Pancreas (tissue), 10 donors: ENCODE measurements around the gene USP13. TPM values are rescaled to one million over a fixed set of nuclear protein-coding genes. Genes with fewer than 3 reads are reported as not detected.
"Not testable (repeated sequence)": the region's sequence is repeated elsewhere in the genome, so short reads cannot be mapped to it uniquely, and the experiment has no call there.

Source experiments
- ATAC-seq, 4 donors: fragments of 200-7000 bp; cut with Tn5 transposase; one replicate each; pipeline versions ENCODE4 v1.8.0 to v1.9.1; 2020; ENCODE audit warnings: mild to moderate bottlenecking in 4 of 4, moderate library complexity in 4 of 4
- DNase-seq, 6 donors: peaks; one replicate each; pipeline ENCODE4 v3.0.0-alpha.2; 2020
- FAIRE-seq: peaks from 2 replicates; lab custom pipeline; 2012; peaks lifted over from hg19 to GRCh38; lab: Jason Lieb, UNC
- H3K27ac ChIP-seq, 4 donors: fragments of 200-600 bp; sonication (generic); 1 replicate in 3 of 4; 2 replicates in 1 of 4; pipeline versions ENCODE4 v1.5.0 to v1.8.0; 2020
- H3K27me3 ChIP-seq, 4 donors: fragments of 200-600 bp; one replicate each; pipeline ENCODE4 v1.8.0; 2021
- H3K36me3 ChIP-seq, 3 donors: fragments of 200-600 bp; sonication (generic) in 1 of 3; one replicate each; pipeline versions ENCODE4 v1.5.0 to v1.8.0; 2020 to 2021
- H3K4me1 ChIP-seq, 3 donors: fragments of 200-600 bp; one replicate each; pipeline ENCODE4 v1.8.0; 2021
- H3K4me3 ChIP-seq, 4 donors: fragments of 200-600 bp; sonication (generic) in 2 of 4; one replicate each; pipeline versions ENCODE4 v1.5.0 to v1.8.0; 2020 to 2021
- H3K9me3 ChIP-seq, 4 donors: fragments of 200-600 bp; one replicate each; pipeline ENCODE4 v1.8.0; 2021
- WGBS, 2 donors: extraction: QIAGEN DNeasy Blood & Tissue Kit; methylation state at CpG; one replicate each; pipeline ENCODE4 v1.1.7; 2013; 5-methylcytosine and 5-hydroxymethylcytosine counted together
- intact Hi-C, 3 donors: fragments of 100-400 bp; cut with DNase I; formaldehyde crosslinking; loops; one replicate each; pipeline versions ENCODE4 v1.11.1 to v1.14.2; 2022
- polyA plus RNA-seq, 2 donors: library from polyadenylated mRNA; stranded (reverse); fragments of 200-250 nt; gene quantifications; one replicate each; pipeline ENCODE4 v1.2.3, GENCODE V29; 2013
- total RNA-seq, 6 donors: library from RNA; stranded (reverse); fragmentation: NEBNext Ultra II Directional in 4 of 6; extraction: Animal tissue kit (Norgen Biotek cat#: 25700) in 4 of 6; gene quantifications; one replicate each; pipeline versions ENCODE4 v1.2.1 to v1.2.4, GENCODE V29; 2021 to 2023
- TF ChIP-seq, protein P1 (sequence below), 4 donors: fragments of 200-600 bp; sonication (generic) in 3 of 4; IDR thresholded peaks; one replicate each; pipeline versions ENCODE4 v1.5.0 to v1.8.0; 2021; ENCODE audit warnings: antibody characterized with exemption in 4 of 4
- donor health status: healthy with polysubstance abuse.
- donor health status: DM: no; HTN: no; CAD: no; lungs with moderate emphysema.
- donor health status: DM: no; HTN: no; CAD: no.
- donor health status: control.
- donor health status: control.
- donor health status: Bipolar disorder and iron deficiency.
- donor health status: DM: yes; HTN: yes; CAD: no.
- donor health status: DM: no; HTN: no; CAD: no.
- donor health status: DM: no; HTN: no; CAD: no.
- donor health status: DM: yes; HTN: yes; CAD: no.

The USP13 gene
- total and polyA plus RNA-seq, 8 donors = 1.1 to 6.1 (median 4.8) TPM

DNA sequence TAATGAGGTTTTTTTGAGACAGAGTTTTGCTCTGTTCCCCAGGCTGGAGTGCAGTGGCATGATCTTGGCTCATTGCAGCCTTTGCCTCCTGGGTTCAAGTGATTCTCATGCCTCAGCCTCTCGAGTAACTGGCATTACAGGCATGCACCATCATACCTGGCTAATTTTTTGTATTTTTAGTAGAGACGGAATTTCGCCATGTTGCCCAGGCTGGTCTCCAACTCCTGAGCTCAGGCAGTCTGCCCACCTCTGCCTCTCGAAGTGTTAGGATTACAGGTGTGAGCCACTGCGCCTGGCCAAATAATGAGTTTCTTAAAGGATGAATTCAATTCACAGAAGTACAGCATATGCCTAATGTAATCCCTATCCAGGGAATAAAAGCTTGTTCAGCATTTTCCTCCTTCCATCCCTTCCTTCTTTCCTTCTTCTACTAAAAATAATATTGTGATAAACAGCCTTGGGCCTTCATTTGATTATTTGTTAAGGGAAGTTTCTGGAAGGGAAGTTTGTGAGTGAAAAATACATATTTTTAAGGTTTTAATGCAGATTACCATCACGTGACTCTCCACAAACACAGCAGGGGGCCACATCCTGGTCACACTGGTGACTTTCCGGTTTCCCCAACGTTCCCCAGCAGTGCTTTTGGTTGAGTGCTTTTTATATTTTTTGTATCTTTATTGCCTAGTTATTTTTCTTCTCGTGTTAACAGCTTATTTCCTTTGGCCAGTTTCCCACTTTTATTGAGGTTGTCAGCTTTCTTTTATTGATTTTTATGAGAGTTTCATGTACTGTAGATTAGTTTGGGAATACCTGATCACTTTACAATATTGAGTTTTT lies 116.8 kb downstream of the USP13 start:
- peak overlapping the region in 1 of 4 donors; percentile 19 for H3K27ac ChIP-seq
- TF ChIP-seq, protein P1, sequence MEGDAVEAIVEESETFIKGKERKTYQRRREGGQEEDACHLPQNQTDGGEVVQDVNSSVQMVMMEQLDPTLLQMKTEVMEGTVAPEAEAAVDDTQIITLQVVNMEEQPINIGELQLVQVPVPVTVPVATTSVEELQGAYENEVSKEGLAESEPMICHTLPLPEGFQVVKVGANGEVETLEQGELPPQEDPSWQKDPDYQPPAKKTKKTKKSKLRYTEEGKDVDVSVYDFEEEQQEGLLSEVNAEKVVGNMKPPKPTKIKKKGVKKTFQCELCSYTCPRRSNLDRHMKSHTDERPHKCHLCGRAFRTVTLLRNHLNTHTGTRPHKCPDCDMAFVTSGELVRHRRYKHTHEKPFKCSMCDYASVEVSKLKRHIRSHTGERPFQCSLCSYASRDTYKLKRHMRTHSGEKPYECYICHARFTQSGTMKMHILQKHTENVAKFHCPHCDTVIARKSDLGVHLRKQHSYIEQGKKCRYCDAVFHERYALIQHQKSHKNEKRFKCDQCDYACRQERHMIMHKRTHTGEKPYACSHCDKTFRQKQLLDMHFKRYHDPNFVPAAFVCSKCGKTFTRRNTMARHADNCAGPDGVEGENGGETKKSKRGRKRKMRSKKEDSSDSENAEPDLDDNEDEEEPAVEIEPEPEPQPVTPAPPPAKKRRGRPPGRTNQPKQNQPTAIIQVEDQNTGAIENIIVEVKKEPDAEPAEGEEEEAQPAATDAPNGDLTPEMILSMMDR (IDR thresholded peaks at IDR 0.05) = no peak
- 41 to 44% methylated on average over 9 of the region's 9 CpGs for WGBS, 2 donors
- FAIRE-seq = no peak
- intact Hi-C loops = no loop called here
- H3K27me3 ChIP-seq = no peaks in the 10 kb centered on the region
- H3K4me1 ChIP-seq = peaks cover 0 to 12% (median 8%) of the 10 kb centered on the region in 3 donors
- no peaks in the 10 kb centered on the region for H3K9me3 ChIP-seq
- no peak for DNase-seq
- peak in 3 of 4 donors; percentile 53 to 66 (median 63) for ATAC-seq
- peaks cover 0 to 5% (median 0%) of the 10 kb centered on the region in 3 donors for H3K36me3 ChIP-seq
- H3K4me3 ChIP-seq = no peak overlapping the region

DNA sequence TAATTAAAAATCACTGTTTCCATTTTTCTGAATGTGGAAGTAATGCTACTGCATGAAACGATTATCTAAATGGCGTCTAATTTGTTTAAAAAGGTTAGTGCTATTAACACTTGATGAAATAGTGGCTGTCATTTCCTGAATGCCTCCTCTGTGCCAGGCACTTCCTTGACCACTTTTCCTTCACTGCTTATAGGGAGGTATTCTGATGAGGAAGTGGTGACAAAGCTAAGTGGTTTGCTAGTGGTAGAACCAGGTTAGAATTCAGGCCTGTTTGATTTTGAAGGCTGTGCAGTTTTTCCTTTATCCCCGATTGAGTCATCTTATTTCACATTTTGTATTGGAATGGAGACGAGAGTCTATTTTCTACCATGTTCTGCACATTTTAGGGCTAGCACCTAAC lies 119.0 kb downstream of the USP13 start:
- H3K27me3 ChIP-seq = no peaks in the 10 kb centered on the region
- ATAC-seq (no peak), FAIRE-seq (no peak), DNase-seq (no peak)
- H3K4me3 ChIP-seq = no peak overlapping the region
- H3K4me1 ChIP-seq = peaks cover 0 to 12% (median 8%) of the 10 kb centered on the region in 3 donors
- no peak overlapping the region for H3K27ac ChIP-seq
- WGBS, 2 donors = 82 to 83% methylated on average over 4 of the region's 4 CpGs
- TF ChIP-seq, protein P1 (IDR thresholded peaks at IDR 0.05) = no peak
- H3K9me3 ChIP-seq = no peaks in the 10 kb centered on the region
- H3K36me3 ChIP-seq = no peaks in the 10 kb centered on the region
- intact Hi-C loops = no loop called here

DNA sequence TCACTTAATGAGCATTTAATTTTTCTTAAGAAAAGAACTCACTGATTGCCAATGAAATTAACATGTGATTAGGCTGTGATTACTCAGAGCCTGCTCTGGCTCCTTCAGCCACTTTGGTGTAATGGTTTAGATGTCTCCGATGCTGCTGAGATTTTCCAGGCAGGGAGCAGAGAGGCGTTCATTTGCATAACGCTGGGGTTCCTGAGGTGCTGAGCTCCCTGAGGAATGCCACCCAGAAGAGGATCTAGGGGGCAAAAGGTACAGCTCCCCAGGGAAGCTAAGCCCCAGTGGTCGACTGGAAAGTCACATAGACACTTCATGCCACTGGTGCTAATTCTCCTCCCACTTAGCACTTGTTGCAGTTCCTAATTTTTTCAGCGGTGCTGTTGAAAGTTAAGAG lies 119.5 kb downstream of the USP13 start:
- FAIRE-seq = no peak
- TF ChIP-seq, protein P1 (IDR thresholded peaks at IDR 0.05) = no peak
- WGBS, 2 donors = 77 to 80% methylated on average over 5 of the region's 5 CpGs
- Histone ChIP-seq H3K4me1 (peaks cover 0 to 12% (median 8%) of the 10 kb centered on the region in 3 donors), H3K4me3 (no peak overlapping the region), H3K27ac (no peak overlapping the region), H3K27me3 (no peaks in the 10 kb centered on the region), H3K36me3 (no peaks in the 10 kb centered on the region), H3K9me3 (no peaks in the 10 kb centered on the region)
- no peak for DNase-seq
- intact Hi-C loops = no loop called here
- no peak for ATAC-seq

DNA sequence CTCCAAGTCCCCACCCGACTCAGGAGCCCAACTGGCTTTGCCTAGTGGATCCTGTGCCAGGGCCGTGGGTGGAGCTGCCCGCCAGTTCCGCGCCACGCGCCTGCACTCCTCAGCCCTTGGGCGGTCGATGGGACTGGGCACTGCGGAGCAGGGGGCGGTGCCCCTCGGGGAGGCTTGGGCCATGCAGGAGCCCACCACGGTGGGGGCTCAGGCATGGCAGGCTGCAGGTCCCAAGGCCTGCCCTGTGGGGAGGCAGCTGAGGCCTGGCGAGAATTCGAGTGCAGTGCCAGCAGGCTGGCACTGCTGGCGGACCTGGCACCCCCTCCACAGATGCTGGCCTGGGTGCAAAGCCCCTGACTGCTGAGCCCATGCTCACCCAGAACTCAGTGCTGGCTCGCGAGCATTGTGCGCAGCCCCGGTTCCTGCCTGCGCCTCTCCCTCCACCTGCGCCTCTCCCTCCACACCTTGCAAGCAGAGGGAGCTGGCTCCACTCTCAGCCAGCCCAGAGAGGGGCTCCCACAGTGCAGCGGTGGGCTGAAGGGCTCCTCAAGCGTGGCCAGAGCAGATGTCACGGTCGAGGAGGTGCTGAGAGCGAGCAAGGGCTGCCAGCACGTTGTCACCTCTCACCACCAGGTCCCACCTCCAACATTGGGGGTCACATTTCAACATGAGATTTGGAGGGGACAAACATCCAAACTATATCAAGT lies 122.7 kb downstream of the USP13 start:
- DNase-seq (peak in 1 of 6 donors; percentile 58), ATAC-seq (no peak)
- 99% methylated on average over 28 of the region's 28 CpGs for WGBS, 2 donors

DNA sequence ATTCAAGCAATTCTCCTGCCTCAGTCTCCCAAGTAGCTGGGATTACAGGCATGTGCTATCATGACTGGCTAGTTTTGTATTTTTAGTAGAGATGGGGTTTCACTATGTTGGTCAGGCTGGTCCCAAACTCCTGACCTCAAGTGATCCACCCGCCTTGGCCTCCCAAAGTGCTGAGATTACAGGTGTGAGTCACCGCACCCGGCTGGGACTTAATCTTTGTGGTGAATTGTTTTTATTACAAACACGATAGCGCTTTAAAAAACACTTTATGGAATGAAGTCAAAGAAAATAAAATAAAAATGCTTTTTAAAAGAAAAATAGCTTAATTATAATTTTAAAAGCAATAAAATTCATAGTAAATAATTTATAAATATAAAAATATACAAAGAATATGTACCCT lies 130.0 kb downstream of the USP13 start:
- ATAC-seq, H3K4me1 ChIP-seq, H3K27me3 ChIP-seq, H3K4me3 ChIP-seq, DNase-seq, H3K36me3 ChIP-seq, H3K9me3 ChIP-seq, H3K27ac ChIP-seq, intact Hi-C loops, FAIRE-seq: not testable (repeated sequence)
- WGBS, 2 donors = 96 to 98% methylated on average over 5 of the region's 5 CpGs

More for the DNA sequence above, 122.7 kb downstream of the USP13 start:
- H3K36me3 ChIP-seq = no peaks in the 10 kb centered on the region
- intact Hi-C loops = no loop called here
- no peak overlapping the region for H3K27ac ChIP-seq
- FAIRE-seq = no peak
- H3K27me3 ChIP-seq = no peaks in the 10 kb centered on the region
- TF ChIP-seq, protein P1 (IDR thresholded peaks at IDR 0.05) = no peak
- no peaks in the 10 kb centered on the region for H3K9me3 ChIP-seq
- no peak overlapping the region for H3K4me3 ChIP-seq
- H3K4me1 ChIP-seq = no peaks in the 10 kb centered on the region
